HL-60/S4 (cell line): Measurements from ENCODE around the gene TTC28.

ENCODE experiments used
- in situ Hi-C: fragments of 300-500 bp; cut with MboI; formaldehyde crosslinking; loops from 2 replicates; pipeline ENCODE4 v1.14.3; 2022; ENCODE audit warnings: low sequenced_read_pairs

TTC28 gene

DNA sequence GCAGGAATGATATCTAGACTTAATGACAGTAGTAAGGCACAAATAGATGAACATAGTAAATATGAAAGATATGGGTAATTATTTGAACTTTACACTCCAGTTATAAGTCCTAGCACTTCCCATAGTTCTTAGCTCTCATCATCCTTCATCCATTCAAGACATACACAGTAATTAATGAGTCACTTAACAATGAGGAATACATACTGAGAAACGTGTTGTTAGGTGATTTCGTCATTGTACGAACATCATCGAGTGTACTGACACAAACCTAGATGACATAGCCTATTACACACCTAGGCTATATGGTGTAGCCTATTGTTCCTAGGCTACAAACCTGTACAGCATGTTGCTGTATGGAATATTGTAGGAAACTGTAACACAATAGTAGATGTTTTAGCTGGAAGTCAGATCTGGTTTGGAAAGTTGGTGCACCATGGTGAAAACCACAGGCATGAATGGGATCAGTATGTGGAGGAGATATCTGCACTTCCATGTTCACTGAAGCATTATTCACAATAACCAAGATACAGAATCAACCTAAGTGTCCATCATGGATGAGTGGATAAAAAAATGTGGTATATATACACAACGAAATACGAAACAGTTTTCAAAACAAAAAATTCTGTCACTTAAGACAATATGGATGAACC lies 530.7 kb downstream of the TTC28 start:
- in situ Hi-C loops = no loop called here

DNA sequence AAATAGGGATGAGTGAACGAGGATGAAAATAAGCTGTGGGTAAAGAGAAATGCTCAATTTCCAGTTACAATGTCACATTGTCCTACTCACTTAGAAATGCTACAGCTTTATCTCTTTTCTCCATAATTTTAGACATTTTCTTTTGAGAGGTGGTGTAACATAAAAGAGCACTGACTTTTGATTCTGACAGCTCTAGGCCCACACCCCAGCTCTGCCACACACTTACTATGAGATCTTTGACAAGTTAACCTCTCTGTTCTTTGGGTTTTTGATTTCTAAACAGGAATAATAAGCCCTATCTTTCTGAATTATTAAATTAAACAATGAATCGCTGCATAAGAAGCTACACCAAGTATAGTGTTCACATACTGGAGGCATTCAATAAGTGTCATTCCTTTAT lies 532.2 kb downstream of the TTC28 start:
- in situ Hi-C loops = no loop called here

DNA sequence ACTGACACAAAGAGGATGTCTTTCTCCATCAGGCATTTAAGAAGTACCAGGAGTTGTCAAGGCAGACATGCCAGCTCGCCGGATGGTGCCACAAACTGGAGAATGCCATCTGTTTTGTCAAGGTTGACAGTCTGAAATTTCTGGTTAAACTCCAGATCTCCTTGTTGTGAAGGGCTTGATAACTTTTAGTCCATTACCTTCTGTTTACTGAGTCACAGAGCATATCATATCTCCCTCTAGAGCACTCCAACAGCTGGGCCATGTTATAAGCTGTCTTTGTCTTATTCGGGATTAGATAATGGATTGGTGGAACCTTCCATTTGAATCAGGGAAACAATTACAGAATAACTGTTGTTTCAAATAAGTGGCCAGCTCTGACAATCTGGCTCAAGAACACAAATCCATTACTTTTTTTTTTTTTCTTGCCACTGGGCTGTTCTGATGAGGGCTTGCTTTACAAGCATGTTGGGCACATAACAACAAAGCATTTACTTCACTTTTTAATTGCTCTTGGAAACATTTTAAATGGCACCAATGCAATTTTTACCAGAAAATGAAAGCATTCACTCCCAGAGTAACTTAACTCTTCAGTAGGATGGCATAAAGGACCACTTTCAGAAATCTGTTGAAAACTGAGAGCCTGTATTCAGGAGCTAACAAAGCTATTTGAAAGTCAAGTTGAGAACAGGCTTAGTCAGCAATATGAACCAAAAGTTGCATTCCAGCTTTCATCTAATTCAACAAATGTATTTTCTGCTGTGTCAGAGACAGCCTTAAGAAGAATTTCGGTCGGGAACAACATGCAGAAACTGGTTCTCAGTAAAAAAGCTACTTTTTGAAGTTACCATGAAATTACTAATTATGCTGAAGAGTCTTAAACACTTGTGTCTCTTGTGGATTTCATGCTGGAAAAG lies 533.0 kb downstream of the TTC28 start:
- in situ Hi-C loops = no loop called here

GRCh38 chr22:28143961-28144745 lies 535.5 kb downstream of the TTC28 start:
- in situ Hi-C loops = no loop called here

DNA sequence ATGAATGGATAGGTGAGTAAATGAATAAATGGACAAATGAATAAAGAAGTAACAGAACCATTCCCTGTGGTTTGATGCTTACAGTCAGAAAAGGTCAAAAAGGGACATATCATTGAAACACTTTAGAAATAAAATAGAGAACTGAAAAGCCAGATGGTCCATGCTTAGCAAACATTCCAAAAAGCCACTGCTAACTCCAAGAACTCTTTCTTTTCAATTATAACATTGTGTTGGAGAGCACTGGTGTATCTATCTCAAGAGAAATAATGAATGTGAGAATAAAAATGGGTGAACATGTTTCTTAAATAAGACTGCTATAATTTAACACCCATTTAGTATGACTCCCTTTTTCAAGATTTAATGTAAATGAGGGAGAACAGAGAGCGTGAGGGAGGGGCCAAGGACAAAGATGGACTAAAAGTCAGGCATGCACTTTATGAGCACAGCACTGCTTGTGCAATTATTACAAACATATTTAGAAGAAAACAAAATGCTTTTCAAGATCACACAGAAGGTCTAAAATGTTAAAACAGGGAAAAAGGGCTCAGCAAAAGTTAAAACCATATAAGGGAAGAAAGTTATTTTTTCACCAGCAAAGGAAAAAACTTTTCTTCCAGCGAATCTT lies 536.3 kb downstream of the TTC28 start:
- in situ Hi-C loops = no loop called here

DNA sequence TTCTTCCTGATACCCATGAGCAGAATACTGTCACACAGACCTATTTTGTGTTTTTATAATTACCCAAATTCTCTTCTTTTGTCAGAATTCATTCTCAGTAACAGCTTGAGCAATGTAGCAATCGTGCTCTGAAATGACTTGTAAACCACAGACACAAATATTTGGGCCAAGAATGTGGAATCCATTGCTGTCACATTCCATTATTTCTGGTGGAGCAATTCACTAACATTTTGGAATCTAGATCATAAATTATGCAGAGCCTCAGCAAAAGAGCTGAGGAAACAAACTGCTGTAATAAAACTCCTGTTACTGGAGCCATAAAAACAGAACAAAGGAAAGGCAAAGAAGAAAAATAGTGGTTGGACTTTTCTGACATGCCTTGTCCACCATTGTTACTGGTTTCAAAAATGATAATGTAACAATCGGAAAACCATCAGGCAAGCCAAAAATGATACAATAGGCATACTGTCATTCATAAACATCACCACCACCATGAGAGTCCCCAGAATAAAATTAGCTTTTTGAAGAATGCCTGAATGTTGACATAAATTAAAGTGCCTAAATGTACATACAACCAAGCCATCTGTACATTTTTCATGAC lies 537.2 kb downstream of the TTC28 start:
- in situ Hi-C loops = no loop called here

- in situ Hi-C loops = no loop called here
These were observed 538.0 kb downstream of the TTC28 start for GRCh38 chr22:28141614-28142013.

- in situ Hi-C loops = no loop called here
These were observed 539.7 kb downstream of the TTC28 start for GRCh38 chr22:28139961-28140360.

- in situ Hi-C loops = no loop called here
These were observed 540.1 kb downstream of the TTC28 start for GRCh38 chr22:28139516-28139915.

GRCh38 chr22:28137036-28137435 lies 542.6 kb downstream of the TTC28 start:
- in situ Hi-C loops = no loop called here

GRCh38 chr22:28132466-28132865 lies 547.2 kb downstream of the TTC28 start:
- in situ Hi-C loops = no loop called here

GRCh38 chr22:28129319-28129962 lies 550.2 kb downstream of the TTC28 start:
- in situ Hi-C loops = no loop called here

- in situ Hi-C loops = no loop called here
These were observed 550.8 kb downstream of the TTC28 start for GRCh38 chr22:28128827-28129226.

GRCh38 chr22:28125799-28126198 lies 553.8 kb downstream of the TTC28 start:
- in situ Hi-C loops = no loop called here

DNA sequence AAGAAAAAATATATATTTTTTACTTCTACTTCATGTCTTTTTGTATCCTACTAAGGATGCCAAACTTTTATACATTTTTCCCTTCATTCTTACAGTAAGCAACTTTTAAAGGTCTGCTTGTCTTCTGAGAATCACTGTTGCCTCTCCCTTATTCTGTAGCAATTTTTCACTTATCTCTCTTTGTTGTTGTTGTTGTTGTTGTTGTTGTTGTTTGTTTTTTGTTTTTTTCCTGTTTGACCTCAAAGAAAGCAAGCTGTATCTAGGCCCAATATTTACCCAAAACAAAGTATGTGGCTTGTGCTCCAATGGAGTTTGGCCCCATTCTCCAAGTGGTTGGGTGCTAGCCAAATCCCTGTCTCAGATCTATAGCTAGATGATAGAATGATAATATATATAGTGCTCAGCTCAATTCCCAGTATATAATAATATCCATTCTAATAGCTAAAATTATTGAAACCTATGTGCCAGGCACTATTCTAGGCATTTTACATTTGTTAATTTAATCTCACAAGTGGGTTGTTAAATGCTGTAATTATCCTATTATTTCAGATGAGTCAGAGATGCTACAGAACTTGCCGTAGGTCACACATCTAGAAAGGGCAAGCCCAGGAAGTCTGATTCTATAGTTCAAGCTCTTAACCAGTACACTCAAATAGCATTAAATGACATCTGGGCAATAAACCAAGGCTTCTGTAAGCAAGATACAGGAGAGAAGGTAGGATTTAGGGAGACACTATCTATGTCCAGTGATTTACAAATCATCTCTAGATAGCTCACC lies 555.5 kb downstream of the TTC28 start:
- in situ Hi-C loops = no loop called here

- in situ Hi-C loops = no loop called here
These were observed 558.7 kb downstream of the TTC28 start for GRCh38 chr22:28120691-28121592.

- in situ Hi-C loops = no loop called here
These were observed 560.5 kb downstream of the TTC28 start for GRCh38 chr22:28118957-28119631.

DNA sequence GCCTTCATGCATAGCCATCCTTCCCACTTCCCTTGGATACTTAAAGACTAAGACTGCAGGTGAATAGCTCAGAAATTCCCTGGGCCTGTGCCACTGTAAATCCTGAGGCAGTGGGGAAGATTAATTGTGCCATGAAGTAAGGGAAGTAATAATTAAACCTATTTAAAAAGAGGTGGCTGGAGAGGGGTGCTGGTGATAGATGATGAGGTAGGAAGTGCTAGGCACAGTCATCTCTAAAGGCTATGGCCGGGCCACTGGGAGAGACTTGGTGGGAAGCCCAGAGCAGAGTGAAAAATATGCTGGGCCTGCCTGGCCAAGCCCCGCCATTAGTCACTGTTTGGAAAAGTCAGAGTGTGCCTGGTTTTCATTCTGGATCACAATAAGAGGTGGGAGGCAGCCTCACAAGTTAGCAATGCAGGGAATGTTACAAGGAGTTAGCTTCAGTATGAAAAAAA lies 563.4 kb downstream of the TTC28 start:
- in situ Hi-C loops = no loop called here
